Breast epithelium (tissue), 4 donors: Measurements from ENCODE around the gene COLEC11. TPM values are rescaled to one million over a fixed set of nuclear protein-coding genes. Genes with fewer than 3 reads are reported as not detected.

Experiments
- DNase-seq, 2 donors: peaks; one replicate each; pipeline ENCODE4 v3.0.0-alpha.2; 2019; ENCODE audit warnings: low spot score in 2 of 2
- H3K27ac ChIP-seq, 2 donors: fragments of 200-600 bp; sonication (generic) in 1 of 2; one replicate each; pipeline ENCODE4 v1.5.1; 2016 to 2019; ENCODE audit warnings: mild to moderate bottlenecking in 1 of 2
- H3K27me3 ChIP-seq, 2 donors: fragments of 200-600 bp; sonication (generic) in 1 of 2; one replicate each; pipeline versions ENCODE4 v1.5.1 to v1.6.0; 2017 to 2019; ENCODE audit warnings: control low read depth in 1 of 2, mild to moderate bottlenecking in 1 of 2
- H3K36me3 ChIP-seq: fragments of 200-600 bp; one replicate; pipeline ENCODE4 v1.5.1; 2019
- H3K4me1 ChIP-seq, 2 donors: fragments of 200-600 bp; sonication (generic); one replicate each; pipeline ENCODE4 v1.5.1; 2016 to 2019; ENCODE audit warnings: control low read depth in 1 of 2
- H3K4me3 ChIP-seq, 3 donors: fragments of 200-600 bp; sonication (generic); 1 replicate in 2 of 3; 2 replicates in 1 of 3; pipeline ENCODE4 v1.5.1; 2016 to 2019; ENCODE audit warnings: mild to moderate bottlenecking in 3 of 3, moderate library complexity in 2 of 3
- H3K9me3 ChIP-seq, 2 donors: fragments of 200-600 bp; sonication (generic) in 1 of 2; one replicate each; pipeline ENCODE4 v1.5.1; 2016 to 2019; ENCODE audit warnings: control low read depth in 1 of 2
- CTCF ChIP-seq, 3 donors: fragments of 450-650 bp; IDR thresholded peaks; one replicate each; pipeline ENCODE4 v1.5.1; 2016 to 2017; ENCODE audit warnings: antibody characterized with exemption in 3 of 3, mild to moderate bottlenecking in 3 of 3, moderate library complexity in 3 of 3
- POLR2A ChIP-seq: fragments of 450-650 bp; IDR thresholded peaks from one replicate; pipeline ENCODE4 v1.6.1; 2016; ENCODE audit warnings: antibody characterized with exemption, mild to moderate bottlenecking, moderate library complexity
- POLR2AphosphoS5 ChIP-seq, 3 donors: sonication (generic); formaldehyde crosslinking; IDR thresholded peaks; one replicate each; pipeline ENCODE4 v1.6.1; 2017; ENCODE audit warnings: antibody characterized with exemption in 3 of 3
- intact Hi-C: fragments of 100-400 bp; cut with DNase I; formaldehyde crosslinking; loops from one replicate; pipeline ENCODE4 v1.15.1; 2023; ENCODE audit warnings: low total_unique reads
- total RNA-seq, 3 donors: library from RNA; depleted of rRNA; stranded (reverse); fragments of >200 nt; gene quantifications; one replicate each; pipeline ENCODE4 v1.1.0, GENCODE V29; 2016

The COLEC11 gene
- 1 to 10 TPM in 2 of 3 donors, under 1 TPM in 1; 0.33 to 1.9 (median 1.0) TPM for total RNA-seq

- intact Hi-C loops: no loop called here
- peak within 1 kb of the TSS in 2 of 3 donors; percentile 21 to 37 for H3K4me3 ChIP-seq
- H3K27ac ChIP-seq: no peak within 1 kb of the TSS
- no peaks in the 10 kb centered on the region for H3K4me1 ChIP-seq
- no peaks in the 10 kb centered on the region for H3K27me3 ChIP-seq
- DNase-seq: no peak
- no peaks in the 10 kb centered on the region for H3K36me3 ChIP-seq
- TF ChIP-seq CTCF (IDR thresholded peaks at IDR 0.05) (no peak), POLR2AphosphoS5 (IDR thresholded peaks at IDR 0.05) (no peak), POLR2A (no peak)
- H3K9me3 ChIP-seq: no peaks in the 10 kb centered on the region
These were observed at the start of gene COLEC11 for GRCh38 chr2:3594493-3595281. Gene COLEC11, plus strand, starts transcription at chr2:3595112. Its CDS starts 9,229 bp downstream, at chr2:3604341.

- Histone ChIP-seq H3K4me3 (no peak overlapping the region), H3K9me3 (no peaks in the 10 kb centered on the region), H3K36me3 (peaks cover 10% of the 10 kb centered on the region), H3K27me3 (no peaks in the 10 kb centered on the region), H3K4me1 (no peaks in the 10 kb centered on the region), H3K27ac (no peak overlapping the region)
- no peak for DNase-seq
- TF ChIP-seq CTCF (IDR thresholded peaks at IDR 0.05) (no peak), POLR2AphosphoS5 (IDR thresholded peaks at IDR 0.05) (no peak), POLR2A (no peak)
- intact Hi-C loops: no loop called here
These were observed 49.0 kb upstream of the COLEC11 start for GRCh38 chr2:3545788-3546478.

GRCh38 chr2:3547915-3548314, 47.0 kb upstream of the COLEC11 start:
- H3K27ac ChIP-seq: no peak overlapping the region
- H3K36me3 ChIP-seq: peaks cover 18% of the 10 kb centered on the region
- DNase-seq: no peak
- H3K9me3 ChIP-seq: no peaks in the 10 kb centered on the region
- intact Hi-C loops: no loop called here
- no peaks in the 10 kb centered on the region for H3K4me1 ChIP-seq
- no peak overlapping the region for H3K4me3 ChIP-seq
- no peak for TF ChIP-seq POLR2AphosphoS5 (IDR thresholded peaks at IDR 0.05)
- no peak for TF ChIP-seq CTCF (IDR thresholded peaks at IDR 0.05)
- no peak for TF ChIP-seq POLR2A
- H3K27me3 ChIP-seq: no peaks in the 10 kb centered on the region

GRCh38 chr2:3553946-3554345, 41.0 kb upstream of the COLEC11 start:
- Histone ChIP-seq H3K4me3 (no peak overlapping the region), H3K9me3 (no peaks in the 10 kb centered on the region), H3K36me3 (peaks cover 9% of the 10 kb centered on the region), H3K4me1 (peaks cover 0 to 3% of the 10 kb centered on the region in 2 donors), H3K27me3 (no peaks in the 10 kb centered on the region), H3K27ac (no peak overlapping the region)
- no peak for DNase-seq
- intact Hi-C loops: no loop called here
- TF ChIP-seq POLR2AphosphoS5 (IDR thresholded peaks at IDR 0.05) (no peak), POLR2A (no peak), CTCF (IDR thresholded peaks at IDR 0.05) (no peak)

- H3K4me3 ChIP-seq: peak overlapping the region; percentile 77 to 91 (median 91)
- DNase-seq: no peak
- no peaks in the 10 kb centered on the region for H3K27me3 ChIP-seq
- peaks cover 0 to 3% of the 10 kb centered on the region in 2 donors for H3K4me1 ChIP-seq
- H3K9me3 ChIP-seq: no peaks in the 10 kb centered on the region
- intact Hi-C loops: no loop called here
- H3K27ac ChIP-seq: peak overlapping the region; percentile 93 to 95
- TF ChIP-seq POLR2A: no peak
- TF ChIP-seq CTCF (IDR thresholded peaks at IDR 0.05): no peak
- TF ChIP-seq POLR2AphosphoS5 (IDR thresholded peaks at IDR 0.05): no peak
- no peaks in the 10 kb centered on the region for H3K36me3 ChIP-seq
These were observed 37.2 kb upstream of the COLEC11 start for GRCh38 chr2:3557639-3558204.
